ENCODE results near the gene FYCO1.
A peak's percentile ranks its signal among the peaks of the same experiment; 100 is the strongest.

FYCO1 gene

GRCh38 chr3:45983770-45984169 is 11.9 kb downstream of the FYCO1 start:
- no peak for DNase-seq

GRCh38 chr3:45981346-45982074 is 14.1 kb downstream of the FYCO1 start:
- no peak for DNase-seq

GRCh38 chr3:45980819-45981218 is 14.8 kb downstream of the FYCO1 start:
- no peak for DNase-seq

- DNase-seq: no peak
These were observed 15.3 kb downstream of the FYCO1 start for GRCh38 chr3:45980229-45980813.

GRCh38 chr3:45979378-45979777 is 16.2 kb downstream of the FYCO1 start:
- no peak for DNase-seq

- no peak for DNase-seq
These were observed 17.4 kb downstream of the FYCO1 start for GRCh38 chr3:45978006-45978761.

- DNase-seq: no peak
These were observed 19.2 kb downstream of the FYCO1 start for GRCh38 chr3:45976191-45977091.

GRCh38 chr3:45975686-45976085 is 19.9 kb downstream of the FYCO1 start:
- DNase-seq: no peak

GRCh38 chr3:45974686-45975085 is 20.9 kb downstream of the FYCO1 start:
- DNase-seq: no peak

GRCh38 chr3:45972534-45973402 is 22.9 kb downstream of the FYCO1 start:
- no peak for DNase-seq

- DNase-seq: no peak
These were observed 25.7 kb downstream of the FYCO1 start for GRCh38 chr3:45969953-45970352.

- DNase-seq: no peak
These were observed 26.5 kb downstream of the FYCO1 start for GRCh38 chr3:45969116-45969515.

- DNase-seq: no peak
These were observed 26.9 kb downstream of the FYCO1 start for GRCh38 chr3:45968706-45969105.

- DNase-seq: no peak
These were observed 27.5 kb downstream of the FYCO1 start for GRCh38 chr3:45968149-45968548.

- no peak for DNase-seq
These were observed 27.9 kb downstream of the FYCO1 start for GRCh38 chr3:45967724-45968123.

- DNase-seq: peak in 1 of 2 experiments; percentile 17
These were observed 28.5 kb downstream of the FYCO1 start for GRCh38 chr3:45966950-45967640.

- DNase-seq: no peak
These were observed 29.2 kb downstream of the FYCO1 start for GRCh38 chr3:45966371-45966791.

GRCh38 chr3:45965653-45966052 is 30.0 kb downstream of the FYCO1 start:
- DNase-seq: no peak

- no peak for DNase-seq
These were observed 30.4 kb downstream of the FYCO1 start for GRCh38 chr3:45965253-45965652.

- DNase-seq: no peak
These were observed 31.5 kb downstream of the FYCO1 start for GRCh38 chr3:45964139-45964538.

GRCh38 chr3:45962033-45962432 is 33.6 kb downstream of the FYCO1 start:
- DNase-seq: no peak

Data from NCI-H524 (cell line).